DND-41 (cell line): ENCODE results near the gene NIPSNAP3A.

Experiments
- EZH2 ChIP-seq: IDR thresholded peaks from 3 replicates; pipeline ENCODE4 v1.6.1; 2012; ENCODE audit warnings: borderline replicate concordance, low read depth, mild to moderate bottlenecking, moderate library complexity, low read length, inconsistent platforms; ENCODE audit not compliant: severe bottlenecking
- TF ChIP-seq, protein P1 (sequence below): IDR thresholded peaks from 2 replicates; pipeline ENCODE4 v1.5.1; 2012; ENCODE audit warnings: borderline replicate concordance, low read length, moderate library complexity, mild to moderate bottlenecking; ENCODE audit not compliant: poor library complexity, severe bottlenecking; ENCODE audit errors: extremely low read depth

DNA sequence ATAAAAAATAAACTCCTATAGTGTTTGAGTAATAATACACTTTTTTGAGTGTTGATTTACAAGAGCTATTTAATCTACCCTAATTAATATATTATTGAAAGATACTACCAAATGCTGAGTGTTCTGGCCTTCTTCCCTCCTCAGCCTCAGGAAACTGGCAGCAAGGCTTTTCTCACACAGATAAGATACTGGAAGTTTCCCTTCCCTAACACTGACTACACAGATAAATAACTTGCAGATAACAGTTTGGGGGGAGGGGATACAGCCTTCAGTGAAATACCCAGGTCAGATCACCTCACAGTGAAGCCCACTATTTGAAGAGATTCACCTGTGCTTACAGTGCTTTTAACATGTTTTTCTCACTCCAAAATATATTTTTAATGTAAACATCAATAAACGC lies 1.6 kb upstream of the NIPSNAP3A start:
- TF ChIP-seq, protein P1, sequence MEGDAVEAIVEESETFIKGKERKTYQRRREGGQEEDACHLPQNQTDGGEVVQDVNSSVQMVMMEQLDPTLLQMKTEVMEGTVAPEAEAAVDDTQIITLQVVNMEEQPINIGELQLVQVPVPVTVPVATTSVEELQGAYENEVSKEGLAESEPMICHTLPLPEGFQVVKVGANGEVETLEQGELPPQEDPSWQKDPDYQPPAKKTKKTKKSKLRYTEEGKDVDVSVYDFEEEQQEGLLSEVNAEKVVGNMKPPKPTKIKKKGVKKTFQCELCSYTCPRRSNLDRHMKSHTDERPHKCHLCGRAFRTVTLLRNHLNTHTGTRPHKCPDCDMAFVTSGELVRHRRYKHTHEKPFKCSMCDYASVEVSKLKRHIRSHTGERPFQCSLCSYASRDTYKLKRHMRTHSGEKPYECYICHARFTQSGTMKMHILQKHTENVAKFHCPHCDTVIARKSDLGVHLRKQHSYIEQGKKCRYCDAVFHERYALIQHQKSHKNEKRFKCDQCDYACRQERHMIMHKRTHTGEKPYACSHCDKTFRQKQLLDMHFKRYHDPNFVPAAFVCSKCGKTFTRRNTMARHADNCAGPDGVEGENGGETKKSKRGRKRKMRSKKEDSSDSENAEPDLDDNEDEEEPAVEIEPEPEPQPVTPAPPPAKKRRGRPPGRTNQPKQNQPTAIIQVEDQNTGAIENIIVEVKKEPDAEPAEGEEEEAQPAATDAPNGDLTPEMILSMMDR = no peak
- no peak for TF ChIP-seq EZH2
